HG02759 (cell line): Measurements from ENCODE around the gene ADPRHL1.

Source experiments
- ATAC-seq: cut with Tn5 transposase; IDR thresholded peaks from one replicate; pipeline ENCODE4 v1.9.1; 2021; ENCODE audit warnings: mild to moderate bottlenecking, moderate library complexity; ENCODE audit not compliant: unreplicated experiment

Gene ADPRHL1

GRCh38 chr13:113417836-113418721 is 35.2 kb downstream of the ADPRHL1 start:
- ATAC-seq = no peak

GRCh38 chr13:113417008-113417751 is 36.1 kb downstream of the ADPRHL1 start:
- no peak for ATAC-seq

DNA sequence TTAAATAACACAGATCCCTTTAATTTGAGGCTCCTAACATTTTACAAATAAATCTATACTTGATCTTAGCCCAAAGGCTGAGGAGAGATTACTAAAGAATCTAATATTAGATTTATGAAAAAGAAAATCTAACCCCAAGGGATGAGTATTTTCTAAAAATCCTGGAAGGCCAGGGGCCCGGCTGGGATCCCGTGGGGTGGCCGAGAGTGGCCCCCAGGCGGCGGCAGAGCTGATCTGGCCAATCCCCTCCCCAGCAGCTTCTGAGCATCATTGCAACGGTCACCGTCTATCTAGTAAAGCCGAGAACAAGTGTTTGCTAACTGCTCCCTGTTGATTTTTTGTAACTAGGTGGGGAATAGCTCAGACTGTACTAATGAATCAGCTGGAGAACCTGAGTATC is 37.5 kb downstream of the ADPRHL1 start:
- ATAC-seq = no peak

DNA sequence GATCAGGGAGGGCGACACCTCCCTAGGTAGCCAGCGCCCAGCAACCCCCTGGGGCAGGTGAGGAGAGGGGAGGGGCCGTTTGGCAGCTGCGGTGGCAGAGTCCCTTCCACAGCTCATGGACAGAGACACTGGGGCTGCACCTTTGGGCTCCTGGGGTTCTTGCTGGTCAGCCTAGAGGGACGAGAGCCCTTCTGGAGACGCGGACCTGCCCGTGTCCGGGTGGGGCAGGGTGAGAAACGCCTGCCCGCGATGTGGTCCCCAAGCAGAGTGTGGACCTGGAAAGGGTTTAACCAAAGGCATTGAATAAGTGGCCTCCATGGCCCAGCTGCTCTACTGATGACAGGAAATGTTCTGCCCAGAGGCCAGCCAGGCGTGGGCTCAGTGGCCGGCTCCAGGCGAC is 38.3 kb downstream of the ADPRHL1 start:
- no peak for ATAC-seq

GRCh38 chr13:113414335-113414734 is 39.0 kb downstream of the ADPRHL1 start:
- no peak for ATAC-seq

- ATAC-seq = no peak
Observed at GRCh38 chr13:113413898-113414282, 39.4 kb downstream of the ADPRHL1 start.

GRCh38 chr13:113413178-113413897 is 40.0 kb downstream of the ADPRHL1 start:
- no peak for ATAC-seq

GRCh38 chr13:113412440-113412839 is 40.8 kb downstream of the ADPRHL1 start:
- ATAC-seq = no peak

DNA sequence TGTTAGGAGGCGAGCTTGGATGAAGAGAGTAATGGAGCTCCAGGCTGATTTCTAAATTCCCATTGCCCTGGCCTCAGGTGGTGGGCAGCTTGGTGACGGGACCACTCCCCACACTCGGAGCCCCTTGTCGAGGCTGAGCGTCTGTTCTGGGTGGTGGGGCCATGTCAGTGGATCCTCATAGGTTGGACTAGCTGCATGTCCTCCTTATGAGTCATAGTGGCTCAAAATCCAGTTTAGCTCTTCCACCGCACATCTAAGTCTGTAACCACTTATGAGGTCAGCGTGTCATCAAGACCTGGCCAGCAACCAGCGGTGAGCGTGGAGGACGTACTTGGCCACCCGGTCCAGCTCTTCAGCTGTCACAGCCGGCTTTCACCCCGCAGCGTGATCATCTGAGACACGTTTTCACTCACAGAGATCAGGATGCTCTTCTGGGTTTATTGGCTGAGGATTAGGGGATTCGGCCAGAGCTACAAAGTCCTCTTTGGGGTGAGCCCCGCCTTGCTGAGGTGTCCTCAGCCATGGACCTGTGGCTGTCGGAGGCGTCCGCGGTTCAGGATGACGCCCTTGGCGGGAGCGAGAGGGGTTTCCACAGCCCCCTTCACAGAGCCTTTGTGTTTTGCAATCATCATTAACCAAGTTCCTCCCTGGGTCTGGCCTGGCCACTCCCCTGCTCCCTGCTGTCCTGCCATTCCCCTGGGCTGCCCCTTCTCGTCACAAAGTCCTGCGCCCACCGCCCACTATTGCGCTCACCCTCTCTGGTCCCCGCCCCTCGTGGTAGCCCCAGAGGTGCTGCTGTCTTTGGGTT is 41.9 kb downstream of the ADPRHL1 start:
- no peak for ATAC-seq

GRCh38 chr13:113410472-113411201 is 42.7 kb downstream of the ADPRHL1 start:
- no peak for ATAC-seq

- ATAC-seq = no peak
Observed at GRCh38 chr13:113408562-113408961, 44.7 kb downstream of the ADPRHL1 start.

DNA sequence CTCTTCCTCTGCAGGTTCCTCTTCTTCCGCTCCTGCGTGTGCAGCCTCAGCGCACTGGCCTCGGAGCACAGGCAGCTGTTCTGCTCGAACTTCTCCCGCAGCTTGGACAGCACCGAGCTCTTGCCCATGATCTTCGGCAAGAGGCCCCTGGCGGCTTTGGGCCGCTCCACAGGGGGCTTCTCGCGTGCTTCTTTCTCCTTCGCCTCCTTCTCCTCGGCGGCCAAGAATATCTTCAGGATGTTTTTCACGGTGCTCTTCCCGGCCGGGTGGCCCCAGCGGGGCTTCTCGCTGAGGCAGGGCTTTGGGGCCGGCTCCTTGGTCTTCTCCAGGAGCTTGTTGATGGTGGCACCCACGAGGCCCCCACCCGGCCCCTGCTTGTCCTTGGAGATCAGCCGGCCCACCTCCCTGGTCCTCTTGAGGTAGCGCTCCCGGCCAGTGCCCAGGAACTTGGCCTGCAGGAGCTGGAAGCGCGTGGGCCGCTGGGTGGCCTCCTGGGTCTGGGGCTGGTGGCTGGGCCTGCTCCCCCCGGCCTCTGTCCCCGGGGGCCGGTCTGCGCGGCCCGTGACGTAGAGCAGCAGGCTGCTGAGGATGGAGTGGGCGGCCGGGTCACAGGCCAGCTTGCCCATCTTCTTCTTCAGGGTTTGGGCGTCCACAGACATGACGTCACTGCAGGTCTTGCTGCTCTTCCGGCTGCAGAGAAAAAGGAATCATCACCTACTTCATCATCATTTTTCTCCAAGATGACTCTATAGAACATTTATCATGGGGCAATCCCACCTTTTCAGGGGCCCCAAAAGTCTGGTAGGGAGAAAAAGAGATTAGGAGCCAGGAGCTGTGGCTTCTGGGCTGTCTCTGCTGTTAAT is 45.5 kb downstream of the ADPRHL1 start:
- no peak for ATAC-seq

GRCh38 chr13:113407103-113407530 is 46.2 kb downstream of the ADPRHL1 start:
- no peak for ATAC-seq

DNA sequence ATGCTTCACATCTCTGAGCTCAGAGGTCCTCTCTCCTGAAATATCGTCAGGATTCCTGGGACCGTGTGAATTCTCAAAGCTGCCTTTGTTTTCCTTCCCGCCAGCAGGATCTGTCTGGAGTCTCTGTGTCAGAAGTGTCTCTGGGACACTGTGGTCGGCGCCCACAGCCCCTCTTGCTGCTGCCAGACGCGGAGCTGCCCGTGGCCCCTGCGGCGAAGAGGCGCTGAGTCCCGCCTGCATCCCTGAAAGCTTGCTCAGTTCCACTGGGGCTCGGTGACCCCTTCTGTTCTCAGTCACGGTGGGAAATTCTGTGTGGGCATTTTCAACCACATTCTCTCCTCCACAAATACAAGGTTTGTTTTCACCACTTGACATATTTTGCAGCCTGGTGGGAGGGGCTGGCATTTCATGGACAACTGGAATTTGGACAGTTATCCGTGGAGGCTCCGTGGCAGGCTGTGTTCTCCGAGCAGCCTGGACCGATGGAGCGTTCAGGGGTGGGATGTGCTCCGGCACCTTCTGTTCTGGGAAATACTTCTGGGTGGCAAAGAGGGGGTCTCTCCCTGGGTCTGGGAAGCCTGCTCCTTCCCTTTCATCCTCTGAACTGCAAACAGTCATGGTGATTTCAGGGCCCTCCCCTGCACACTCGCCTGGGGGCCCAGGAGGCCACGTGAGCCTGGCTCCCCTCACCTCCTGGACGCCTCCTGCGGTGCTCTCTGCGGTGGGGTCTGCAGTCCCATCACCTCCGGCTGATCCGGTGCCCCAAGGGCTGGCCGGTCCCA is 46.8 kb downstream of the ADPRHL1 start:
- no peak for ATAC-seq

DNA sequence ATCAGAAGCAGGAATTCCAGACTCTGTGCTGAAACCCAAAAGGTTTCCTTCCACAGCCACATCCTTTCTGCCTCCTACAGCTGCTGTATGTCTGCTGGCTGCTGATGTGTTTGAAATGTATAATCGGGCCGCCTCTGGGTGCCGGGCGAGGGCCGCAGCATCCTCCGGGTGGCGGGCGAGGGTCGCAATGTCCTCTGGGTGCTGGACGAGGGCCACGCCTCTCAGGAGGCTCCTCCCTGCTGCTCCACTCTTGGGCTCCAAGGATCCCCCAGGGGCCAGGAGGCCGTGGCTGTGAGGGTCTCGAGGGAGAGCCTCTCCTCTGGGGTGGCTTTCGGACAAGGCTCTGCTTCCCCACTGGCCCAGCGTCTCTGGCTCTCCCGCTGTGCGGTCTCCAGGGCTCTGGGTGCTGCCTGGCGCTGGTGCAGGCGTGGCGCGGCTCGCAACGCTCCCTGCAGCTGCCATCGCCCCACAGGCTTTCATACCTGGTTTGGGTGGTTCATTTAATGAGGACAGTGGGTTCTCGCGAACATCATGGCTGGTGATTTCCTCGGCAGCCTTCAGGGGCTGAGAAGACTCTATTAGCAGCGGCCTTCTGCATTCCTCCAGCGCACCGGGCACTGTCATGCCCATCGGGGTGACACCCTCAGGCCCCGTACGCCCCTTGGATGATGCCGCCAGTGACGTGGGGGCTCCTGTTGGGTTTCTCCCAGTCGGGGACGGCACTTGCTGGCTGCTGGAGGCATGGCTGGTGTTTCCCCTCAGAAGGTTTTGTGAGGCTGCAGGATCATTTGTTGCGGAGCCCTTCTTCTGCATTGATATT is 47.6 kb downstream of the ADPRHL1 start:
- no peak for ATAC-seq

DNA sequence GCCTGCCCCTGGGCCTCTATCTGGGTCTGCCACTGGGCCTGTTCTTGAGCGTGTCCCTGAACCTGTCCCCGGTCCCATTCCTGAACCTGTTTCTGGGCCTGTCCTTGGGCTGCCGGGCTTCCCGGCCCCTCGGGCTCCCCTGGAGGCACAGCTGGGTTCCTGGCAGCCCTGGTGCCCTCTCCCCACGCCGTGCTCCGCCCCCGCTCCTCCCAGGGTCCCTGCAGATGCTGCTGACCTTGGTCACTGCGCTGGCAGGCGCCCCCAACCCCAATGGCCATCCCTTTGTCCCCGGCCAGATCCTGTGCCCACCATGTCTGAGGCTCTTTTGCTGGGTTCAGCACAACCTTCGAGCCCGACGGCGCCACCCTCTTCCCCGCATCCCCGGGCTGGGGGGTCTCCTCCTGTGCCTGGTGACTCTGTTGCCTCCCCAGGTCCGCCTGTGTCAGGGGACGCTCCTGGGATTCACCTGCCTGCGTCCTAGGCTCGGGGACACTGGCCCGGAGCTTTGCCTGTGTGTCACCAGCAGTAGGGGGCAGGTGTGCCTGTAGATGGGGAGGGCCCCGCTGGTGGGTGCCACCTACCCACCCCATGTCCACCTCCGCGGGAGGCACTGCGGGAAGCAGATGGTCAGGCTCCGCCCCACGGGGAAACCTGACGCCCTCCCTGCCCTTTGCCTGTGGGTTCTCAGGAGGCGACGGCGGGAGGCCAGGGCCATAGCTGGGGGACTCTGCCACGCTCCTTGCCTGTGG is 48.4 kb downstream of the ADPRHL1 start:
- no peak for ATAC-seq

DNA sequence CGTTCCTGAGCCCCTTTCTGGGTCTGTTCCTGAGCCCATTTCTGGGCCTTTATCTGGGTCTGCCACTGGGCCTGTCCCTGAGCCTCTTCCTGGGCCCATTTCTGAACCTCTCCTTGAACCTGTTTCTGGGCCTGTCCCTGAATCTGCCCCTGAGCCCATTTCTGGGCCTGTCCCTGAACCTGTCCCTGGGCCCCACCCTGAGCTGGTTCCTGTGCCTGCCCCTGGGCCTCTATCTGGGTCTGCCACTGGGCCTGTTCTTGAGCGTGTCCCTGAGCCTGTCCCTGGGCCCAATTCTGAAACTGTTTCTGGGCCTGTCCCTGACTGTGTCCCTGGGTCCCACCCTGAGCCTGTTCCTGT is 48.9 kb downstream of the ADPRHL1 start:
- no peak for ATAC-seq
